Urothelium cell line (cell line): ENCODE results near the gene PTPRD.
"Not testable (repeated sequence)": the region's sequence is repeated elsewhere in the genome, so short reads cannot be mapped to it uniquely, and the experiment has no call there.

Source experiments
- DNase-seq: peaks from one replicate; pipeline ENCODE4 v3.0.0; 2011; ENCODE audit warnings: low spot score, mixed read lengths
- FAIRE-seq: peaks from 2 replicates; lab custom pipeline; 2011; peaks lifted over from hg19 to GRCh38; lab: Jason Lieb, UNC

The PTPRD gene

GRCh38 chr9:8724284-8725018 is 1888.4 kb downstream of the PTPRD start:
- FAIRE-seq = no peak
- no peak for DNase-seq

GRCh38 chr9:8723195-8723594 is 1889.6 kb downstream of the PTPRD start:
- DNase-seq (no peak), FAIRE-seq (no peak)

- DNase-seq (no peak), FAIRE-seq (no peak)
Measured at GRCh38 chr9:8719833-8720486, 1892.8 kb downstream of the PTPRD start.

GRCh38 chr9:8718121-8718725 is 1894.6 kb downstream of the PTPRD start:
- no peak for FAIRE-seq
- peak; percentile 7 for DNase-seq

- FAIRE-seq (no peak), DNase-seq (no peak)
Measured at GRCh38 chr9:8717146-8717545, 1895.7 kb downstream of the PTPRD start.

GRCh38 chr9:8715788-8716187 is 1897.0 kb downstream of the PTPRD start:
- FAIRE-seq (no peak), DNase-seq (no peak)

GRCh38 chr9:8713811-8714165 is 1899.0 kb downstream of the PTPRD start:
- no peak for FAIRE-seq

GRCh38 chr9:8713149-8713810 is 1899.5 kb downstream of the PTPRD start:
- DNase-seq (no peak), FAIRE-seq (no peak)

More at GRCh38 chr9:8713811-8714165, 1899.0 kb downstream of the PTPRD start:
- no peak for DNase-seq

- FAIRE-seq (no peak), DNase-seq (no peak)
Measured at GRCh38 chr9:8709731-8710130, 1903.1 kb downstream of the PTPRD start.

GRCh38 chr9:8708728-8709127 is 1904.1 kb downstream of the PTPRD start:
- no peak for DNase-seq
- FAIRE-seq = no peak

- no peak for FAIRE-seq
Measured at GRCh38 chr9:8706998-8707397, 1905.8 kb downstream of the PTPRD start.

GRCh38 chr9:8706531-8706930 is 1906.3 kb downstream of the PTPRD start:
- DNase-seq (no peak), FAIRE-seq (no peak)

More at GRCh38 chr9:8706998-8707397, 1905.8 kb downstream of the PTPRD start:
- no peak for DNase-seq

- FAIRE-seq (no peak), DNase-seq (no peak)
Measured at GRCh38 chr9:8705861-8706260, 1906.9 kb downstream of the PTPRD start.

GRCh38 chr9:8703904-8704303 is 1908.9 kb downstream of the PTPRD start:
- DNase-seq = no peak
- no peak for FAIRE-seq

GRCh38 chr9:8701904-8702303 is 1910.9 kb downstream of the PTPRD start:
- DNase-seq = no peak
- no peak for FAIRE-seq

GRCh38 chr9:8697565-8697964 is 1915.2 kb downstream of the PTPRD start:
- not testable (repeated sequence) for DNase-seq, FAIRE-seq

- FAIRE-seq (no peak), DNase-seq (no peak)
Measured at GRCh38 chr9:8696516-8696915, 1916.3 kb downstream of the PTPRD start.

- no peak for FAIRE-seq
- DNase-seq = no peak
Measured at GRCh38 chr9:8694983-8695588, 1917.7 kb downstream of the PTPRD start.

- FAIRE-seq (no peak), DNase-seq (no peak)
Measured at GRCh38 chr9:8693464-8693863, 1919.3 kb downstream of the PTPRD start.

- DNase-seq = no peak
- FAIRE-seq = no peak
Measured at GRCh38 chr9:8686516-8686915, 1926.3 kb downstream of the PTPRD start.

GRCh38 chr9:8685825-8686224 is 1927.0 kb downstream of the PTPRD start:
- DNase-seq = no peak
- FAIRE-seq = no peak
